ENCODE results near the gene GRAMD1B. TPM values are rescaled to one million over a fixed set of nuclear protein-coding genes. Genes with fewer than 3 reads are reported as not detected.

The GRAMD1B gene
- total RNA-seq, 2 donors from 2014 or later: 3.1 to 3.8 TPM

DNA sequence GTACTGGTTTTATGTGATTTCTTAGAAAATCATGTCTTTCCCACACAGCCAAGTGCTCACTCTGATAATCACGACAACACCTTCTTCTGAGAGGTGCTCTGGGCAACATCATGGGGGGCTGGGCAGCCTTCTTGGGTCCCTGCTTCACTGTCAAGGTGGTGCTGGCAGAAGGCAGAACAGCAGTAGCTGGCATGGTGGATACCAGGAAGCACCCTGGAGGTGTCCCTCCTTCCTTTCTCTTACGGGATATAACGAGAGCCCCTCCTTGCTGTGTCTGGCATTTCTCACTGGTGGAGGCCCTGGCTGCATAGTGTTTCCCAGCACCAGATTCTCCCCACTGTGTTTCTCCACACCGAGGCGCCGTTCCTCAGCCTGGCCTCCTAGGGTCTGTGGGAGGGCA lies 163.5 kb downstream of the GRAMD1B start:
- H3K36me3 ChIP-seq: no peaks in the 10 kb centered on the region
- H3K9me3 ChIP-seq: no peaks in the 10 kb centered on the region
- TF ChIP-seq, protein P1, sequence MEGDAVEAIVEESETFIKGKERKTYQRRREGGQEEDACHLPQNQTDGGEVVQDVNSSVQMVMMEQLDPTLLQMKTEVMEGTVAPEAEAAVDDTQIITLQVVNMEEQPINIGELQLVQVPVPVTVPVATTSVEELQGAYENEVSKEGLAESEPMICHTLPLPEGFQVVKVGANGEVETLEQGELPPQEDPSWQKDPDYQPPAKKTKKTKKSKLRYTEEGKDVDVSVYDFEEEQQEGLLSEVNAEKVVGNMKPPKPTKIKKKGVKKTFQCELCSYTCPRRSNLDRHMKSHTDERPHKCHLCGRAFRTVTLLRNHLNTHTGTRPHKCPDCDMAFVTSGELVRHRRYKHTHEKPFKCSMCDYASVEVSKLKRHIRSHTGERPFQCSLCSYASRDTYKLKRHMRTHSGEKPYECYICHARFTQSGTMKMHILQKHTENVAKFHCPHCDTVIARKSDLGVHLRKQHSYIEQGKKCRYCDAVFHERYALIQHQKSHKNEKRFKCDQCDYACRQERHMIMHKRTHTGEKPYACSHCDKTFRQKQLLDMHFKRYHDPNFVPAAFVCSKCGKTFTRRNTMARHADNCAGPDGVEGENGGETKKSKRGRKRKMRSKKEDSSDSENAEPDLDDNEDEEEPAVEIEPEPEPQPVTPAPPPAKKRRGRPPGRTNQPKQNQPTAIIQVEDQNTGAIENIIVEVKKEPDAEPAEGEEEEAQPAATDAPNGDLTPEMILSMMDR (IDR thresholded peaks at IDR 0.05): no peak

DNA sequence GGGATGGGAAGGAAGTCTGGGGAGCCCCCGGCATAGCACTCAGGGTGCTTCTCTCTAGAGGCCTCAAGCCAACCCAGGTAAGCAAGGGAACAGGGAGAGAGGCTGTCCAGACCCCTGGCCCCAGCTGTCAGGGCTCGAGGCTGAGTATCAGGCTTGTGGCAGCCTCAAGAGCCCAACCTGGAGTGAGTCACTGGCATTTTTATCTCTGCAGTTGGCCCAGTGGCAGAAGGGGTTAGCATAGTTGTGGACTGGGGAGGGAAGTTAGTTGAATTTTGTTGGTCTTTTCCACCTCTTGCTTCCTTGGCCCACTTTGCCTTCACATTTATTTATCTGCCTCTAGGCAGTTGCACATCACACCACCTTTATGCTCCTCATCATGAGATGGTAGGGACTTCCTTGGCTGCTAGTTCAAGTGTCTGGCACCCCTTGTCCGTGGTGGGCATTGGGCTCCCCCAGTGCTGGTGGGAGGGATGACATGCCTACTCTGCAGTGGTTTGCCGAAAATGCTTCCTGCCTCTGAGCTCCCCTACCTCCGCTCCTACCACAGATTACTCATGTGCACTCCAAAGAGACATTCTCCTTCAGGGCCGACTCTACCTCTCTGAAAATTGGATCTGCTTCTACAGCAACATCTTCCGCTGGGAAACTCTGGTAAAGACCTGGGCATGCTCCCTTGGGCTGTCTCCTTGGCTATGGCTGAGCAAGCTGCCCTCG lies 164.3 kb downstream of the GRAMD1B start:
- Histone ChIP-seq H3K4me1 (no peaks in the 10 kb centered on the region), H3K9me3 (no peaks in the 10 kb centered on the region), H3K27ac (no peak overlapping the region), H3K36me3 (no peaks in the 10 kb centered on the region), H3K4me3 (no peak overlapping the region), H3K27me3 (no peaks in the 10 kb centered on the region)
- DNase-seq (ENCODE audit: low spot score): no peak
- TF ChIP-seq, protein P1 (IDR thresholded peaks at IDR 0.05): no peak

More for the DNA sequence above, 163.5 kb downstream of the GRAMD1B start:
- Histone ChIP-seq H3K27me3 (no peaks in the 10 kb centered on the region), H3K4me3 (no peak overlapping the region), H3K4me1 (no peaks in the 10 kb centered on the region), H3K27ac (no peak overlapping the region)
- no peak for DNase-seq (ENCODE audit: low spot score)

DNA sequence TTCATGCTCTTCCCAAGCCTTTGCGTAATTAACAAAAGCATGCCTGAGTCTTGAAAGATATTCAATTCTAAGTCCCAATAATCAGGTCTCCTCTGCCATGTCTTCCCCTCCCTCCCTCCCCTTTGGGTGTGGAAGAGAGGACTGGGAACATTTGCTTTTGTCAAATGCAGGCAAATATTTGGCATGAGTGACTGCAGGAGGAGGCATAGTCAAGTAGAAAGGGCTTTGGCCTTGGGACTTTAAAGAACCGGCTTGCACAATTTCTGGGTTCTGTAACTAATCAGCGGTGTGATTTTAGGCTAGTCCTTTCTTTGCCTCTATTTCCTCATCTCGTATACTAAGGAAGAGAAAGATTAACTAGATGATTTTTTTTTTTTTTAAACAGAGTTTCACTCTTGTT lies 164.9 kb downstream of the GRAMD1B start:
- no peak for DNase-seq (ENCODE audit: low spot score)
- TF ChIP-seq, protein P1 (IDR thresholded peaks at IDR 0.05): no peak

DNA sequence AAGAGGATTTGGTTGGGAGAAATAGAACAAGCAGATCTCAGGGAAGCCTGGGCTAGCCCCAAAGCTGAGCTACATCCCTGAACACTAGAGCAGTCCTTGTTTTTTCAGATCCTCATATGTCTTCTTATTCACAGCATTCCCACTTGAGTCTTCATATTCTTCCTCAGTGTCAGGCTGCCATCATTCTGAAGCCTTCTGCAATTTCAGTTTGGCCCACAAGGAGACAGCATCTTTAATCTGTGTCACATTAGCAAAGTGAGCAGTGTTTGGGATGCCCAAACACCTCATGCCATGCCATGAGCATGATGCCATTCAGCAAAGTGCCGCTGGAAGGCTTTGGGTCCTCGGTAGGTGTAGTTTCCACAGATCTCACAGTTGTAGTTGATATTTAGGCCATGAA lies 167.8 kb downstream of the GRAMD1B start:
- Histone ChIP-seq H3K36me3 (no peaks in the 10 kb centered on the region), H3K4me3 (no peak overlapping the region), H3K9me3 (no peaks in the 10 kb centered on the region), H3K27me3 (no peaks in the 10 kb centered on the region), H3K27ac (no peak overlapping the region), H3K4me1 (no peaks in the 10 kb centered on the region)
- TF ChIP-seq, protein P1 (IDR thresholded peaks at IDR 0.05): no peak
- no peak for DNase-seq (ENCODE audit: low spot score)

More for the DNA sequence above, 164.9 kb downstream of the GRAMD1B start:
- H3K9me3 ChIP-seq: no peaks in the 10 kb centered on the region
- H3K36me3 ChIP-seq: no peaks in the 10 kb centered on the region
- H3K27ac ChIP-seq: no peak overlapping the region
- no peak overlapping the region for H3K4me3 ChIP-seq
- no peaks in the 10 kb centered on the region for H3K27me3 ChIP-seq
- no peaks in the 10 kb centered on the region for H3K4me1 ChIP-seq

DNA sequence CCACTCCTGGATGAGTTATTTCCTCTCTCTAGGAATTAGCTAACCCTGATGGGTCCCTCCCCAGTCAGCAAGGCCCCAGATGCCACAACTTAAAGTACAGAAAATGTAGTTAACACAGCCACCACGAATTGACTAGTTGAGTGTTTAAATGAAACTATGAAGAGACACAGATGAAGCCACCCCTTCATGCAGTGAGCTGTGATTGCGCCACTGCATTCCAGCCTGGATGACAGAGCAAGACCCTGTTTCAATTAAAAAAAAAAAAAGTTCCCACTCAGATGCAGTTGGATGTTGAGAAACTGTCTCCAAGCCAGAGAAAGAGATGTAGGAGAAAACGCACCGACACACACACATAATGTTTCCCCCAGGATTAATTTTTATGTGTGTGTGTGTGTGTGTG lies 171.1 kb downstream of the GRAMD1B start:
- Histone ChIP-seq H3K27ac (no peak overlapping the region), H3K36me3 (no peaks in the 10 kb centered on the region), H3K4me1 (no peaks in the 10 kb centered on the region), H3K27me3 (no peaks in the 10 kb centered on the region), H3K4me3 (no peak overlapping the region), H3K9me3 (no peaks in the 10 kb centered on the region)
- TF ChIP-seq, protein P1 (IDR thresholded peaks at IDR 0.05): no peak
- DNase-seq (ENCODE audit: low spot score): no peak

DNA sequence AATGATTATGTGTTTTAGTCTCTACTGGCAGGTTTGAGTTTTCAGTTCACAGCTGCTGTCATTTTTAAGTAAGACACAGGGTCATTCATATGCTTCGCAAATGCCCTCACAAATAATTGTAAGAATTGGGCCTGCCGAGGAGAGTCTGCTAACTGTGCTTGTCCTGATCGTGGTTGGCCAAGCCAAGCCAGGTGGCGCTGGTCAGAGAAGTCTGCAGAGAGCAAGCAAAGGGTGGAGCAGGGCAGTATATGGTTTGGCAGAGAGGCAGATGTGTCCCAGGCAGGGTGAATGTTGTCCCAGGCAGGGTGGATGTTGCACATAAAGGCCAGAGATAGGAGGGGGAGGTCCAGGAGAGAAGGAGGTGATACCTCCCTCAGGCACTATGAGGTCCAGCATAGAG lies 171.7 kb downstream of the GRAMD1B start:
- H3K36me3 ChIP-seq: no peaks in the 10 kb centered on the region
- H3K4me3 ChIP-seq: no peak overlapping the region
- DNase-seq (ENCODE audit: low spot score): no peak

More for the DNA sequence above, 171.7 kb downstream of the GRAMD1B start:
- TF ChIP-seq, protein P1 (IDR thresholded peaks at IDR 0.05): no peak
- H3K4me1 ChIP-seq: no peaks in the 10 kb centered on the region
- H3K27me3 ChIP-seq: no peaks in the 10 kb centered on the region
- no peak overlapping the region for H3K27ac ChIP-seq
- H3K9me3 ChIP-seq: no peaks in the 10 kb centered on the region

Measured in right atrium auricular region (tissue), 2 donors.